Transverse colon (tissue), 4 donors: ENCODE data around the gene KDM1B.

Experiments used
- EP300 ChIP-seq: sonication (generic); formaldehyde crosslinking; IDR thresholded peaks from one replicate; pipeline ENCODE4 v1.6.1; 2017; ENCODE audit warnings: antibody characterized with exemption, low read depth
- POLR2A ChIP-seq: fragments of 450-650 bp; IDR thresholded peaks from one replicate; pipeline ENCODE4 v1.6.1; 2016; ENCODE audit warnings: antibody characterized with exemption, mild to moderate bottlenecking, moderate library complexity
- POLR2AphosphoS5 ChIP-seq, 3 donors: sonication (generic); formaldehyde crosslinking; IDR thresholded peaks; one replicate each; pipeline ENCODE4 v1.6.1; 2016; ENCODE audit warnings: antibody characterized with exemption in 3 of 3
- TF ChIP-seq, protein P1 (sequence below), 5 experiments: fragments of 200-600 bp in 3 of 5; fragments of 450-650 bp in 2 of 5; sonication (generic) in 3 of 5; IDR thresholded peaks; 1 replicate in 2 of 5; 2 replicates in 3 of 5; pipeline ENCODE4 v1.5.1; 2016 to 2017; ENCODE audit warnings: antibody characterized with exemption in 5 of 5, inconsistent platforms in 3 of 5, mild to moderate bottlenecking in 2 of 5, moderate library complexity in 1 of 5

DNA sequence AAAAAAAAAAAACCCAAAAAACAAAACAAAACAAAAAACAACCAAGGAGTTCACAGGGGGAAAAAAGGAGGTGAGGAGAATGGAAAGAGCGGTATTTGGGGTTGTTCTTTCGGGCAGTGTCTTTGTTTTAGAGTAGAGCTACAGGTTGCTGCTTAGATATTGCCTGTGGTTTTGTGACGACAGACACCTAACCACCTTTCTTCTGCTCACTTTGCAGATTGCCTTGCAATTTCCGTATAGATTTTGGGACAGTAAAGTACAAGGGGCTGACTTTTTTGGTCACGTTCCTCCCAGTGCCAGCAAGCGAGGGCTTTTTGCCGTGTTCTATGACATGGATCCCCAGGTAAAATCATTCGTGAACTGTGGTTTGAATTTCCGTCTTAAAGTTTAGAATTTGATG lies 58.2 kb downstream of the KDM1B start:
- TF ChIP-seq, protein P1, sequence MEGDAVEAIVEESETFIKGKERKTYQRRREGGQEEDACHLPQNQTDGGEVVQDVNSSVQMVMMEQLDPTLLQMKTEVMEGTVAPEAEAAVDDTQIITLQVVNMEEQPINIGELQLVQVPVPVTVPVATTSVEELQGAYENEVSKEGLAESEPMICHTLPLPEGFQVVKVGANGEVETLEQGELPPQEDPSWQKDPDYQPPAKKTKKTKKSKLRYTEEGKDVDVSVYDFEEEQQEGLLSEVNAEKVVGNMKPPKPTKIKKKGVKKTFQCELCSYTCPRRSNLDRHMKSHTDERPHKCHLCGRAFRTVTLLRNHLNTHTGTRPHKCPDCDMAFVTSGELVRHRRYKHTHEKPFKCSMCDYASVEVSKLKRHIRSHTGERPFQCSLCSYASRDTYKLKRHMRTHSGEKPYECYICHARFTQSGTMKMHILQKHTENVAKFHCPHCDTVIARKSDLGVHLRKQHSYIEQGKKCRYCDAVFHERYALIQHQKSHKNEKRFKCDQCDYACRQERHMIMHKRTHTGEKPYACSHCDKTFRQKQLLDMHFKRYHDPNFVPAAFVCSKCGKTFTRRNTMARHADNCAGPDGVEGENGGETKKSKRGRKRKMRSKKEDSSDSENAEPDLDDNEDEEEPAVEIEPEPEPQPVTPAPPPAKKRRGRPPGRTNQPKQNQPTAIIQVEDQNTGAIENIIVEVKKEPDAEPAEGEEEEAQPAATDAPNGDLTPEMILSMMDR (IDR thresholded peaks at IDR 0.05): no peak
- TF ChIP-seq POLR2A (no peak), EP300 (no peak), POLR2AphosphoS5 (IDR thresholded peaks at IDR 0.05) (no peak)
